GM19035 (cell line): ENCODE measurements around the gene CFAP61.
"Not testable (repeated sequence)": the region's sequence is repeated elsewhere in the genome, so short reads cannot be mapped to it uniquely, and the experiment has no call there.

Experiments used
- ATAC-seq: cut with Tn5 transposase; IDR thresholded peaks from one replicate; pipeline ENCODE4 v1.9.1; 2021; ENCODE audit not compliant: unreplicated experiment

CFAP61 gene

DNA sequence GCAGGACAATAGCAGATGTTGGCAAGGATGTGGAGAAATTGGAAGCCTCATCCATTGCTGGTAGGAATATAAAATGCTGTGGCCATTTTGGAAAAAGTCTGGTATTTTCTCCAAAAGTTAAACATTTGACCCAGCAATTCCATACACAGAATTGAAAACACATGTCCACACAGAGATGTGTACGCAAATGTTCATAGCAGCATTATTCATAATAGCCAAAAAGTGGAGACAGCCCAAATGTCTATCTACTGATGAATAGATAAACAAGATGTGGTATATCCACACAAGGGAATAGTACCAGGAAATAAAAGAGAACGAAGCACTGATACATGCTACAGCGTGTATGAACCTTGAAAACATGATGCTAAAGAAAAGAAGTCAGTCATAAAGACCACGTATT is 40.5 kb downstream of the CFAP61 start:
- no peak for ATAC-seq

DNA sequence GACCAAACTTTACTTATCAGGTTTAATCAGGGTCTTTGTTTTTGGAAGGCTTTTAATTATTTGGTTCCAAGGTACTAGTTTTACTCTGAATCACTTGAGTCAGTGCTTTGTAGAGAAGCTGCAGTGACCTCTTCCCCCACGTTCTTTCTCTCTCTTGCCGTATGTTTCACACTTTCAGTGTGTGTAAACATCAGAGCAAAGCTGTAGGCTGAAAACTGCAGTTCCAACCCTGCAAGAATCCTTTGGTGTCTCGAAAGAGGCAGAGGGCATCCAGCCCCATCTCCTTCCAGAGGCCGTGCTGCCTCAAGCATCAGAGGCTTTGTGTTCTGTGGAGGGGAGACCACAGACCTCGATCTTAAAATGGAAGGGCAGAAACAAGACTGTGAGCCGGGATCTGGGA is 42.1 kb downstream of the CFAP61 start:
- no peak for ATAC-seq

- no peak for ATAC-seq
Observed at GRCh38 chr20:20095114-20095872, 43.0 kb downstream of the CFAP61 start.

DNA sequence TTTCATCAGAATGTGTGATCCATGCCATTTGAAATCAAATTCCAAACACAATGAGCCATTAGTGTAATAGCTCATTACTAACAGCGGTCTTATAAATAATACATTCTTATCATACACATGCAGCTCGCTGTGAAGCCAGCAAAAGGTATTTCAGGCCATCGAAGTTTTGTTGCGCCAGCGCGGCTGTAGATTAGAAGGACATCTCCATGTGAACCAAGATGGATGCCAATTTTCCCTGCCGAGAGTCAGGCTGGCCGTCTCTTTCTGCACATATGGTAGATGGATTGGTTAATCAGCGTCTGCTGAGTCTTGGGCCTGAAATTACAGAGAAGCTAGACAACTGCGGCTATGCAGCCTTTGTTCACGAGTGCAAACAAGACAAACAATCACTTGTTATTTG is 44.1 kb downstream of the CFAP61 start:
- ATAC-seq = no peak

- ATAC-seq = no peak
Observed at GRCh38 chr20:20100881-20101280, 48.5 kb downstream of the CFAP61 start.

GRCh38 chr20:20102163-20102562 is 49.8 kb downstream of the CFAP61 start:
- ATAC-seq = no peak

DNA sequence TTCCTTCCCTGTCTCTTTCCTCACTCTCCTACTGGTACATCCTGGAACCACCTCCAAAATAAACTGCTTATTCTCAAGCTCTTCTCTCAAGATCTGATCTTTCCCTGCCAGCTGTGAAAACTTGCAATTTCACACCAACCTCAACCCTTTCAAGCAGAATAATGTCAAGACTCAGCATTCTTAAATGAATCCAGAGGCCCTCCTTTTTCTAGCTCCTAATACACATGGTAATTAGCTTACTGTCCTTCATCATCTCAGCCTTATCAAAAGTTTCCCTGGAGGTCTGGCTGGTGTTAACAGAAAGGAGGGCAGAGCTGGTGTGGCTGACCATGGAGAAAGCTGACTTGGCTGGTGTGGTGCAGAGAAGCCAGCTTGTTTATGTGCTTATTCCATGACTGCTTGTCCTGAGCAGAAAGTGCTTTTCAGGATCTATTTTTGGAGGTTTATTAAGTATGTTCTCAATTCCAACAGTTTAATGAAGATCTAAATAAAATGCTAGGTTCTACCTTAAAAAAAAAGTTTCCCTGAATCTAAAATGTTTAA is 50.5 kb downstream of the CFAP61 start:
- no peak for ATAC-seq

DNA sequence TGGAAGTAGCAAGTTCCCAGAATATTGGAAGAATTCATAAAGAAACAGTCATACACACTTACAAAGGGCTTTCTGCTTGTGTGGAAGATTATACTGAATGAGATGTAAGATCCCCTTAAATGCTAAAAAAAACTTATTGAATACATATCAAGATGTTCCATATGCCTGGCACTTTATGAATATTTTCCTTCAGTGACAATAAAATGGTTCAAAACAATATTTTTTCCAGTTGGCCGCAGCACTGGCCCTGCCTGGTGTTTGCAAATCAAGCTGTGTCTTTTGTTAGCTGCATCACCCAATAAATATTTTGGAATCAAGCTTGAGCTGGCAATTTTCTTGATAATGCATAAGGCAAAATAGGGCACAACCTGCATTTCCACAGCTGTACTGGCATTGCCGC is 51.2 kb downstream of the CFAP61 start:
- no peak for ATAC-seq

DNA sequence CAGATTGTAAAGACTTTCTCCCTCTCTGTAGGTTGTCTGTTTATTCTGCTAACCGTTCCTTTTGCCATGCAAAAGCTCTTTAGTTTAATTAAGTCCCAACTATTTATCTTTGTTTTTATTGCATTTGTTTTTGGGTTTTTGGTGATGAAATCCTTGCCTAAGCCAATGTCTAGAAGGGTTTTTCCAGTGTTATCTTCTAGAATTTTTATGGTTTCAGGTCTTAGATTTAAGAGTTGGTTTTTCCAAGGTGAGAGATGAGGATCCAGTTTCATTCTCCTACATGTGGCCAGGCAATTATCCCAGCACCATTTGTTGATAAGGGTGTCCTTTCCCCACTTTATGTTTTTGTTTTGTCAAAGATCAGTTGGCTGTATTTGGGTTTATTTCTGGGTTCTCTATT is 70.9 kb downstream of the CFAP61 start:
- ATAC-seq = not testable (repeated sequence)

- no peak for ATAC-seq
Observed at GRCh38 chr20:20130399-20130798, 78.1 kb downstream of the CFAP61 start.

DNA sequence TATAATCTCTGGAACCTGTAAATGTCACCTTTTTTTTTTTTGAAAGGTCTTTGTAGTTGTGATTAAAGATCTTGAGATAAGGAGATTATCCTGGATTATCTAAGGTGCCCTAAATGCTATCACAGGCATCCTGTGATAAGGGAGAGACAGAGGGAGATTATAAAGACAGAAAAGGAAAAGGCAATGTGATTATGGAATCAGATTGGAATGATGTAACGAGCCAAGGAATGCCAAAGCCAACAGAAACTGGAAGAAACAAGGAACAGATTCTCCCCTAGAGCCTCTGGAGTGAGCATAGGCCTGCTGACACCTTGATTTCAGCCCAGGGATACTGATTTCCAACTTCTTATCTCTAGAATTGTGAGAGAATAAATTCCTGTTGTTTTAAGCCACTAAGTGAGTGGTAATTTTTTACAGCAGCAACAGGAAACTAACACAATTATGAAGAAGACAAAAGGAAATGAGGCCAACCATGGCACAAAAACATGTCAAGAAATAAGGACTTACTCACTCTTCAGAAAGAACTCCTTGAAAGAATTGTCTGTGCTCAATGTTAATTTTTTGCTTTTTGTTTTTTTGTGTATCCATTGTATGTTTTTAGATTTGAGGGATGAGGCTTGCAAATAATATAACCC is 82.7 kb downstream of the CFAP61 start:
- ATAC-seq = no peak

- no peak for ATAC-seq
Observed at GRCh38 chr20:20136313-20136712, 84.0 kb downstream of the CFAP61 start.

DNA sequence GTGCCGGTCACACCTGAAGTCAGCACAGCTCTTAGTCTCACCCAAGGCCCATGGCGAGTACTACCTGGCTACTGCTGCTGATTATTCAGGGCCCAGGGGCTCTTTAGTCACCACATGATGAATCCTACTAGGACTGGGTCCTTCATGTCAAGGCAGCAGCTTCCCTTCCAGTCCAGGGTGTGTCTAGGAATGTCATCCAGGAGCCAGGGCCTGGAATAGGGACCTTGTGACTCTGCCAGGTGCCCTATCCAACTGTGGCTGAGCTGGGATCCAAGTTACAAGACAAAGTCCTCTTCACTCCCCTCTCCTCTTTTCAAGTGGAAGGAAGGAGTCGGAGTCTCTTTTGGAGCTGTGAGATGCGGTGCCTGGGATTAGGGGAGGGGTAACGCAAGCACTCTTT is 85.5 kb downstream of the CFAP61 start:
- no peak for ATAC-seq

- ATAC-seq = no peak
Observed at GRCh38 chr20:20138301-20139064, 86.2 kb downstream of the CFAP61 start.

DNA sequence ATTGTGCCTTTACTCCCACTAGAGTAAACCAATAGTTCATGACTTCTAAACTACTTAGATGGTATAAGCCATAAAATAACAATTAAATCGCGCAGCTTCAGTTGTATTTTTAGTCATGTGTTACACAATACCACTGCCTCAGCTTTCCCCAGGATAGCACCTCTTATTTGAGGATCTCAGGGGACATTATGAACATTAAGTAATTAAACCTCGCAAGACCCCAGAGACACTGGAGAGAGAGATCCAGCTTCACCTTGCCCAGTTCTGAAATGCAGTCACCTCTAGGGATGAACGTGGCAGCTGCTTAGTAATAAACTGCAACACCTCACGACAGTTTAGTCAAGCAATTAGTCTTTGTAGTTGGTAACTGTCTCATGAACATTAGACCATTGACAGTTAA is 87.1 kb downstream of the CFAP61 start:
- ATAC-seq = no peak

DNA sequence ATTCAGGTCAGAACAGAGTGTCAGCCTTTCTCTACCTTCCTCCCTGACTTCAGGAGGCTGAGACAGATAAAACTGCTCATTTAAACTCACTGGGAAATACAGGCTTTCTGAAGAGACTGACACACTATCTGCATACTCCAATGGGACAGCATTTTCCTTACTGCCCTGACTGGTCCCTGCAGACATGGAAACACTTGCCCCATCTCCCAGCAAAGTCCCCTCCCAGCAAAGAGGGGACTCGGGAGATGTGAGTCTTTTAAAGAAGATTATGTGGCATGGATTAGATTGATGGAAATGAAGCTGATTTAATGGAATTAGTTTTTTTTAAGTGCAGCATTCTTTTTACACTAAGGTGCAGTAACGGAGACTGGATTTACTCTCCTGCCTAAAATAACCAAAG is 90.8 kb downstream of the CFAP61 start:
- ATAC-seq = no peak

DNA sequence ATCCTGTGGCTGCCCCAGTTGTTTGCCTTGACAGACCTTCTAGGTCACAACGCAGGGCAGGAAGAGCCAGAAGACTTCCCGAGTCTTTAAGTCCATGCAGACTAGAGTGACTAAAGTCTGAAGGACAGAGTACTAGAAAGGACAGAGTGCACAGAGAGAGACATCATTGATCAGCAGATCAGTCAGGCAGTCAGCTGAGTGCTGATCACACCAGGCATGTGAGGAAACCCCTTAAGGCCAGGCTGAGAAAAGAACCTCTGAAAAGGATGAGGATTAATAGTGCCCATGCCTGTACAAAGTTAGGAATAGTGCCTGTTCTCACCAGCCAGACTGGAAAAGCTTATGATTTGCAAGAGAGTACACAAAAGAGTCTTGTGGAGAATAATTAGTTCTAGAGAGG is 91.3 kb downstream of the CFAP61 start:
- ATAC-seq = no peak

DNA sequence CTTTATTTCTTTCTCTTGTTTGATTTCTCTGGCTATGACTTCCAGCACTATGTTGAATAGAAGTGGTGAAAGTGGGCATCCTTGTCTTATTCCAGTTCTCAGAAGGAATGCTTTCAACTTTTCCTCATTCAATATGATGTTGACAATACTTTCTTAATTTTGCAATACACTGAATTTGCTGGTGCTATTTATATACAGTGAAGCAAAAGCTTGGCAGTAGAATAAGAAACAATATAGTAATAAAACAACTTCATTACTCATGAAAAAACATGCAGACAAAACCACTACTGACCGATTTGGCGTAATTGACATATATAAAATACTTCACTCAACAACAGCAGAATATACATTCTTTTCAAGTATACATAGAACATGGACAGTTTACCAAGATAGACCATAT is 96.4 kb downstream of the CFAP61 start:
- no peak for ATAC-seq

DNA sequence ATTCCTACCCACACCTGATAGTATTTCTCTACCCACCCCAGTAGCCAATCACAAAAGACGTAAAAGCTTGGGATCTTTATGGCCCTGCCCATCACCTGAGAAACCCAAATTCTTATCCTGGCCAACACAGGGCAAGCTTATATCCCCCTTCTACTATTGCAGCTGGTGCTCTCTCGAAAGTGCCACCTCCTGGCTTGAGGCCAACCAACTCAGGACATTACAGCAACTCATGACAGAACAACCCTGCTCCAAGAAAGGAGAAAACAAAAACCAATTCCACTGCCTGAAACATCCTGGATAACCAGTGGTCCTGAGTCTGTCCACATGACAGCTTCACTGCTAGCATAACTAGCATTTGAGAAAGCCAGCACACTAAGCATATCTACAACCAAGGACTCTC is 97.9 kb downstream of the CFAP61 start:
- no peak for ATAC-seq

GRCh38 chr20:20160520-20160919 is 108.2 kb downstream of the CFAP61 start:
- ATAC-seq = no peak

DNA sequence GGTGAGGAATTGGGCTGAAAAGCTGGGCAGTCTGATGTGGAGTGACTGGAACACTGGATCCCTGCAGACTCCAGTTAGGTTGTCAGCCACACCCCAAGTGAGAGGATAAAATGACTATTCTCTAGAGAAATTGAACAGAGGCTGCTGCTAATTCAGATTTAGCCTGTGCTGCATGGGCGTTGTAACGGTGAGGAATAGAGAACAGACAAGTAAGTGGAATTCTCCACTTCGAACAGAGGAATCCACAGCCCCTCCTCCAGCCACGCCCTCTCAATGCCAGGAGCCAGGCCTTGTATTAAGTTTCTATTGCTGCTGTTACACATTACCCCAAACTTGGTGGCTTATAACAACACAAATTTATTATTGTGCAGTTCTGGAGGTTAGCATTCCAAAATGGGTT is 109.3 kb downstream of the CFAP61 start:
- ATAC-seq = no peak

DNA sequence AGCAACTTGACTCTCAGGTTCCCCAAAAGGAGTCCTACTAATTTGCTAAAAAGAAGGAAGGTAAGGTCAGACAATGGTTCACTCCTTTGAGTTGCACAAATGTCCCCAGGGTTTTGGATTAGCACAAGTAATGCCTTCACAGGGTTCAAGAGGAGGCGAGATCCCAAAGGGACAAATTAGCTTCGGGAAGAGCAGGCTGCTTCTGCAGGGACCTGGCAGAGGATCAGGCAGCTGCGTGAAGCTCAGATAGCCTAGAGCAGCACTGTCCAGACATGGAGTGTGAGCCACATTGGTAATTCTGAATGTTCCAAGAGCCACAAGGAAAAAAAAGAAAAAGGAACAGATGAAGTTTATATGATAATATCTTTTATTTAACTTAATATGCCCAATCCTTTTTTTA is 115.4 kb downstream of the CFAP61 start:
- ATAC-seq = no peak
